Hematopoietic multipotent progenitor cell treated with erythropoietin and hydrocortisone succinate and interleukin-3 and kit ligand, for 15 days (in vitro differentiated cells): ENCODE results near the gene TGFBR2.

ENCODE experiments used
- DNase-seq: peaks from one replicate; pipeline ENCODE4 v3.0.0-alpha.2; 2015; ENCODE audit warnings: low spot score

Gene TGFBR2

DNA sequence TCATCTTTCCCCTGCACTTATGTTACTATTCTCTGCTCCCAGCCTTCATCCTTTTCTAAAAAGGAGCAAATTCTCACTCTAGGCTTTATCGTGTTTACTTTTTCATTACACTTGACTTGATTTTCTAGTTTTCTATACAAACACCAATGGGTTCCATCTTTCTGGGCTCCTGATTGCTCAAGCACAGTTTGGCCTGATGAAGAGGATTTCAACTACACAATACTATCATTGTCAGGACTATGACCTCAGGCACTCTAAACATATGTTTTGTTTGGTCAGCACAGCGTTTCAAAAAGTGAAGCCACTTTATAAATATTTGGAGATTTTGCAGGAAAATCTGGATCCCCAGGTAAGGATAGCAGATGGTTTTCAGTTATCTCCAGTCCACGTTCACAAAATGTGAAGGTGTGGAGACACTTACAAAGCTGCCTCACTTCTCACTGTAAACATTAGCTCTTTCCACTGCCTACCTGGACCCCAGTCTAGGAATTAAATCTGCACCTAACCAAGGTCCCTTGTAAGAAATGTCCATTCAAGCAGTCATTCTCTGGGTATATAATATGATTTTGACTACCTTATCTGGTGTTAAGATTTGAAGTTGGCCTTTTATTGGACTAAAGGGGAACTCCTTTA, 86.2 kb downstream of the TGFBR2 start:
- no peak for DNase-seq

GRCh38 chr3:30693470-30694120, 87.2 kb downstream of the TGFBR2 start:
- peak; percentile 60 for DNase-seq

- no peak for DNase-seq
Measured at GRCh38 chr3:30694148-30694547, 87.7 kb downstream of the TGFBR2 start.

DNA sequence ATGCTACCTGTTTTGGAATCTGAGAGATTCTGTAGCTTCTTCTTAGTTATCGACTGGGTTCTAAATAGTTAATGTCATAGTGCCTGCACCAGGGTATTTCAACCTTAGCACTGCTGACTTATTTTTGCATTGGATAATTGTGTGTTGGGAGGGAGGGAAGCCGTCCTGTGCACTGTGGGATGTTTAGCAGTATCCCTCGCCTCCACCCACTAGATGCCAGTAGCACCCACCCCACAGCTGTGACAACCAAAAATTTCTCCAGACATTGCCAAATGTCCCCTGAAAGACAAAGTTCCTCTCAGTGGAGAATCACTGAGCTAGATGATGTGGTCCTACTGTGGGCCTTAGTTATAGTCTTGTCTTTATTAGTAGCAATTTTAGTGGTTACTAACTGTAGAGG, 88.3 kb downstream of the TGFBR2 start:
- DNase-seq = no peak

GRCh38 chr3:30695302-30696061, 89.1 kb downstream of the TGFBR2 start:
- DNase-seq = no peak

- no peak for DNase-seq
Measured at GRCh38 chr3:30696403-30696819, 90.0 kb downstream of the TGFBR2 start.

DNA sequence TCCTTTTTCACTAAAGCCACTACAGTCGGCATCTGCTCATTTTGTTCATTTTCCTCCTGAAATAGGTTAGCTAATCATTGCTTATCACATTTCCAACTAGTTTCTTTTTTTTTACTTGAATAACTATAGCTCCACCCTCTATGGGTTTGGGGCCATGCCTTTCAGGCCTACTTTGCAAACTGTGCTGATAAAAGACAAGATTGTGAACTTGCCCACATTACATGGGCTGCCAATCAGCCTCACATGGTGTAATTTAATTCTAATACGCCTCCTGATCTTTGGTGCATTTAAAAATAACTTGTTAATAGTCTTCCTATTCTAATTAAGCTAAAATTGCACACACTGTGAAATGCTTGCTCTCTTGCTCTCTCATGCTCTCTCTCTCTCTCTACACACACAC, 90.5 kb downstream of the TGFBR2 start:
- DNase-seq = no peak

DNA sequence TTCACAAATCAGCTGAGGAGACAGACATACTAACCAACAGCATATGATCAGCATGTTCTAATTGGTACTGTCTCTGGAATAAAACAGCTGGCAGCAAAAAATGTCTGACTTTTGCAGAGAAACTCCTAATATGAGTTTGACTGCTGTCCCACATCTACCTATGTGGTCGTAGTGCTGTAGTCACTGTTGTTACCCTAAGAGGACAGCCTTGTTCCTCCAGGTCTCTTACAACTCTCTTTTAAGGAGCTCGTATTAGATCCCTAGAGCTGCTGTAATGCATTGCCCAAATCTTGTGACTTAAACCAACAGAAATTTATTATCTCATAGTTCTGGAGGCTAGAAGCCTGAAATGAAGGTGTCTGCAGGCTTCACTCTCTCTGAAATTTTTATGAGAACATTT, 92.1 kb downstream of the TGFBR2 start:
- no peak for DNase-seq

DNA sequence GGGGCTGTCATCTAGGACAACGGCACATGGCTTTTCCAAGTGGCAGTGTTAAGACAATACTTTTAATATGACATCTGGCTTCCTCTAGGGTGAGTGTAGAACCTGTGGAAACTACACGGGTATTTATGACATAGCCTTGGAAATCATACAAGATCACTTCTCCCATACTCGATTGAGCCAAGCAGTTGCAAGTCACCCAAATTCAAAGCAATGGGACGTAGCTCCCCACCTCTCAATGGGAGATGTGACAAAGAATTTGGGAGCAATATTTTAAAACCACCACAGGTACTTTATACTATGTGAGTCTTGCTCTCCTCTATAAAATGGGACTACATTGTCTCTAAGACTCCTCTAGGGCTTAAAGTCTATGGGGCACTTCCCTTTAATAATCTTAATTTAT, 93.5 kb downstream of the TGFBR2 start:
- DNase-seq = no peak

DNA sequence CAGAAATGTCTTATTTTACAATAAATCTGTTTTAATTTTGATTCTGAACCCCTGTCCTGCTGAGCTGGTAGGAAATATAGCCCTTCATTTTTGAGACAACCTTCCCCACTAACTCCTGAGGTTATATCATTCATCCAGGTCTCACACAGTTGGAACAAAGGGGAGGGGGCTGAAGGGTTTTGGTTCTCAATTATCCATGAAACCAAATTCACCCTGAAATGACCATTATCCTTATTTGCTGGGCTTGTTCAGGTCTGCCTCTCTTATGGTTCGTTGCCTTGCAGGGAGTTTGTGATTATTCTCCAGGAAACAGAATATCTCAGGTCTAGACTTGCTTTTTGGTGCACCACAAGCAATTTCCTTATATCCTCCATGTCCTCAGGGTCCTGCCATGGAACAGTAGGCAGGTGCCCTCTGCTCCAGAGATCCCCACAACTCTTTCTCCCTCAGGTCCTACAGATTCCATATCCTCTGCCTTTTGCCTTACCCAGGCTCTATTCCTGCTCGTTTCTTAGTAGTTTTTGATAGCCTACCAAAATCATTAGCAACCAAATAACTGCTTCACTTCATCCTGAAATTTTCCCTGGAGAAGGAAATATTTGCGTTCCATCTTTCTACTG, 94.4 kb downstream of the TGFBR2 start:
- DNase-seq = no peak

DNA sequence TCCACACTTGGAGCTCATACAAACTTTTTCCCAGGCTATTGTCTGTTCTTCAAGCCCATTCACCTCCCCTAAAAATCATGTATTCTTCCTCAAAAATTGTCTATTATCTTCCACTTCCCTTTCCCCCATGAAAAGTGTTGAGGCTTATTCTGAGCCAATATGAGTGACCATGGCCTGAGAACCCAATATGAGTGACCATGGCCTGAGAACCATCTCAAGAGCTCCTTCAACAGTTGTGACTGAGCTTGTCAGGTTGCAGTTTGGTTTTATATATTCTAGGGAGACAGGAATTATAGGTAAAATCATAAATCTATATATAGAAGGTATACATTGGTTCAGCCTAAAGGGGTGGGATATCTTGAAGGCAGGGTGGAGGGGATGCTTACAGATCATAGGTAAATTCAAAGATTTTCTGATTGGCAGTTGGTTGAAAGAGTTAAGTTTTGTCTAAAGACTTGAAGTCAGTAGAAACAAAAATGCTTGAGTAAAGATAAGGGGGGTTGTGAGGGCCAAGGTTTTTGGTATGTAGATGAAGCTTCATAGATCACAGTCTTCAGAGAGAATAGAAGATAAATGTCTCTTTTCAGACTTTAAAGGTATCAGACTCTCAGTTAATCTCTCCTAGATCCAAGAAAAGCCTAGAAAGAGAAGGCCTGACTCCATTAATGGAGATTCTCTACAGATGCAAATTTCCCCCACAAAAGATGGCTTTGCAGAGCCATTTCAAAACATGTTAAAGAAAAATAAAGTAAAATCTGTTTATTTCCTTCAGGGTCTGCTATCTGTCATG, 95.8 kb downstream of the TGFBR2 start:
- DNase-seq = no peak

DNA sequence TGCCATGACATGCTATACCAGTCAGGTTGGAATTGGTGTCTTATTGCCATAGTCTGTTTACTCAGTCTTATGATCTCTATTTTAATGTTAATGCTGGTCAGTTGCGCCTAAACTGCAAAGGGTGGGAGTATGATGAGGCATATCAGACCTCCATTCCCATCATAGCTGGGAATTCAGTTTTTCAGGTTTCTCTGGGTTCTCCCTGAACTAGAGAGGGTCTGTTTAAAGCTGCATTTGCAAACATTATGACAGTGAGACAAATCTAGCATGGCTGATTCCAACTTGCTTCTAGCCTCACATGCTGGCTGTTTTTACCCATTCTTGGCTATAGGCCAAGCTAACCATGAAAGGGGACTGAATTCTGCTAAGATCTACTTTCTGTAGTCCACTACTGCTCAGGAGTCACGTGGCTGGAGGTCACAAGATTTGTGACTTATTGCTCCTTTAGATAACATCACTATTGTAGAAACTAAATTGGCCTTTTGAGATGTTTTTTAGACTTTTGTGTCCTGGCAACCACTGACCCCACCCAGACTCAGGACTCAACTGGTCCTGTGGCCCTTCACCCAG, 96.5 kb downstream of the TGFBR2 start:
- no peak for DNase-seq

GRCh38 chr3:30704931-30705890, 98.8 kb downstream of the TGFBR2 start:
- no peak for DNase-seq

- DNase-seq = no peak
Measured at GRCh38 chr3:30707825-30708224, 101.4 kb downstream of the TGFBR2 start.

DNA sequence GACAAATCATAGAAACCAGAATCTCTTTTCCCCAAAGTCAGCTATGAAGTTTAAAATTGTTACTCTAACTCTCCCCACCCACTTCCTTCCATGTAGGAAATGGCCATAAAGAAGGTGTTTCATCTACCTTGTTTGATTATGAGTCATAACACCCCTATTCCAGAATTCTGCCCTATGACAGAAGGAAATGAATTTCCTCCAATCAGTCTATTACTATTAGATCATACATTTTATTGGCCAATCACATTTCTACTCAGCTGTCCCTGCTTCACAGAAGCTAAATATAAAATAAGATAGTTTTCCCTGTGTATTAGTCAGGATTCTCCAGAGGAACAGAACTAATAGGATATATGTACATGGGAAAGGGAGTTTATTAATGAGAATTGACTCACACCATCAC, 102.1 kb downstream of the TGFBR2 start:
- no peak for DNase-seq

- no peak for DNase-seq
Measured at GRCh38 chr3:30710017-30710416, 103.6 kb downstream of the TGFBR2 start.

DNA sequence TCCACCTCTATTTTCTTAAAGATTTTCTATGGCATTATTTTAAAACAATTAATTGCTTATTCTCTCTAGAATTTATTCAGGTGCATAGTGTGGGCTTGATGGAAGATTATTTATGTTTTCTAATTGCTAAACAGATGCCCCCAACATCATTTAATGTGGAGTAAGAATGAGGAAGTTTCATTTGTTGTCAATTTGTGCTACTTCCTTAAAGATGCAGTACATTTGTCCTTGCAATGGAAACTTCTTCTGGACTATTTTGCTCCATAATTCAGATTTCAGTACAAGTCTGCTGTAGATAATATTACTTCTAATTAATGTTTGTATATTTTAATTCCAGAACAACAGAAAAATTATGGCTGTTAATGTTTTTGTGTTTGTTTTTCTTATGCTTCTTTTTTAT, 104.8 kb downstream of the TGFBR2 start:
- DNase-seq = no peak

DNA sequence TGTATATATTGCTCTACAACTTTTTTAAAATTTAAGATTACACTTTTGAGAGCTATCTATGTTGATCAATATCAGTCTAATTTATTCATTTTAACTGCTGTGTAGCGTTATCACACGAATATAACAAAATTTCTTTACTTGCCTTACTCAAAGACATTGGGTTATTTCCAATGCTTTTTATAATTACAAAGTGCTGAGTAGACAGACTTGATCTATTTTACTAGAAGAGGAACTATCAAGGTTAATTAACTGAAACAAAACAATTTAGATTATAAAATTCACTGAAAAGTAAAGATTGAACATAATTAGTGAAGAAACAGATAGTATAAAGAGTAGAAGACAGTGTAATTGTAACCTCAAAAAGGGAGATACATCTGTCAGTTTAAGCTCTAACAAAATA, 105.5 kb downstream of the TGFBR2 start:
- DNase-seq = no peak

DNA sequence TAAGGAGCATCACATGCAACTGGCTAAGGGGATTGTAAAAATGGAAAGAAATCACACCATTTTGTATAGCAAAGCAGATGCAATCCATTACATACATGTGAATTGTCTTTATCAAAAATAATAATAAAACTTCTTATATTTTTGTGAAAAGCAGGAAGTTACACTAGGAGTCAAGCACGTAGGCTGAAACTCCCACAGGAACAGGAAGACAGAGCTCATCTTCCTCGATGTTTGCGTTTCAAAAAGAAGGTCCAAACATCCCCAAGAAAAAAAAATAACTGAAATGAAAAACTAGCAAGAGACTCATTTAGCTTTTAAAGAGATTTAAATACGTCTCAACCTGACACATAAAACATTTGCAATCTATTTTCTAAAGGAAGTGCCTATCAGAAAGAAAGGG, 106.6 kb downstream of the TGFBR2 start:
- no peak for DNase-seq

- no peak for DNase-seq
Measured at GRCh38 chr3:30713885-30714503, 107.6 kb downstream of the TGFBR2 start.
